Upper lobe of right lung (tissue), 1 donor: ENCODE measurements around the gene BRF1. TPM values are rescaled to one million over a fixed set of nuclear protein-coding genes. Genes with fewer than 3 reads are reported as not detected.

Experiments
- ATAC-seq: fragments of 200-7000 bp; cut with Tn5 transposase; one replicate; pipeline ENCODE4 v1.9.1; 2020; ENCODE audit warnings: mild to moderate bottlenecking, moderate library complexity
- DNase-seq: peaks from one replicate; pipeline ENCODE4 v3.0.0-alpha.2; 2020
- H3K27ac ChIP-seq: fragments of 200-600 bp; one replicate; pipeline ENCODE4 v1.8.0; 2022
- H3K27me3 ChIP-seq: fragments of 200-600 bp; one replicate; pipeline ENCODE4 v1.8.0; 2022; ENCODE audit warnings: mild to moderate bottlenecking
- H3K36me3 ChIP-seq: fragments of 200-600 bp; one replicate; pipeline ENCODE4 v1.8.0; 2022
- H3K4me1 ChIP-seq: fragments of 200-600 bp; one replicate; pipeline ENCODE4 v1.8.0; 2022
- H3K4me3 ChIP-seq: fragments of 200-600 bp; one replicate; pipeline ENCODE4 v1.8.0; 2022; ENCODE audit warnings: mild to moderate bottlenecking
- H3K9me3 ChIP-seq: fragments of 200-600 bp; one replicate; pipeline ENCODE4 v1.8.0; 2022
- CTCF ChIP-seq: fragments of 200-600 bp; IDR thresholded peaks from one replicate; pipeline ENCODE4 v1.8.0; 2022; ENCODE audit warnings: antibody characterized with exemption
- intact Hi-C: fragments of 100-400 bp; cut with DNase I; formaldehyde crosslinking; loops from one replicate; pipeline ENCODE4 v1.11.0; 2022
- total RNA-seq: library from RNA; stranded (reverse); fragmentation: NEBNext Ultra II Directional; extraction: Animal tissue kit (Norgen Biotek cat#: 25700); gene quantifications from one replicate; pipeline ENCODE4 v1.2.1, GENCODE V29; 2021
- donor health status: DM: no; HTN: yes; CAD: no; lungs with severe emphysema.

Gene BRF1
- total RNA-seq, 1 donor from 2014 or later = 31.2 TPM

GRCh38 chr14:105221598-105222178, 79.1 kb downstream of the BRF1 start:
- intact Hi-C loops = no loop called here
- ATAC-seq = no peak
- no peak overlapping the region for H3K4me3 ChIP-seq
- peaks cover 64% of the 10 kb centered on the region for H3K36me3 ChIP-seq
- H3K27me3 ChIP-seq = no peaks in the 10 kb centered on the region
- no peaks in the 10 kb centered on the region for H3K9me3 ChIP-seq
- no peak overlapping the region for H3K27ac ChIP-seq
- DNase-seq = no peak
- no peak for TF ChIP-seq CTCF
- H3K4me1 ChIP-seq = no peaks in the 10 kb centered on the region

- no peaks in the 10 kb centered on the region for H3K9me3 ChIP-seq
- no peak for TF ChIP-seq CTCF
- peaks cover 57% of the 10 kb centered on the region for H3K36me3 ChIP-seq
- no peak overlapping the region for H3K4me3 ChIP-seq
- DNase-seq (no peak), ATAC-seq (peak; percentile 3)
- no peaks in the 10 kb centered on the region for H3K27me3 ChIP-seq
- intact Hi-C loops = no loop called here
- no peaks in the 10 kb centered on the region for H3K4me1 ChIP-seq
- H3K27ac ChIP-seq = no peak overlapping the region
Observed at GRCh38 chr14:105220699-105221597, 79.9 kb downstream of the BRF1 start.

GRCh38 chr14:105219753-105220152, 81.0 kb downstream of the BRF1 start:
- H3K27ac ChIP-seq = no peak overlapping the region
- intact Hi-C loops = no loop called here
- DNase-seq = no peak
- no peak overlapping the region for H3K4me3 ChIP-seq
- no peaks in the 10 kb centered on the region for H3K27me3 ChIP-seq
- H3K4me1 ChIP-seq = no peaks in the 10 kb centered on the region
- TF ChIP-seq CTCF = no peak
- H3K36me3 ChIP-seq = peaks cover 48% of the 10 kb centered on the region
- no peaks in the 10 kb centered on the region for H3K9me3 ChIP-seq
- no peak for ATAC-seq

- Histone ChIP-seq H3K4me1 (no peaks in the 10 kb centered on the region), H3K27me3 (no peaks in the 10 kb centered on the region), H3K36me3 (peaks cover 48% of the 10 kb centered on the region), H3K4me3 (no peak overlapping the region), H3K27ac (no peak overlapping the region), H3K9me3 (no peaks in the 10 kb centered on the region)
- TF ChIP-seq CTCF = no peak
- ATAC-seq (no peak), DNase-seq (no peak)
- intact Hi-C loops = no loop called here
Observed at GRCh38 chr14:105219043-105219612, 81.7 kb downstream of the BRF1 start.

- no peak for DNase-seq
Observed at GRCh38 chr14:105218611-105219010, 82.2 kb downstream of the BRF1 start.

More at GRCh38 chr14:105218611-105219010, 82.2 kb downstream of the BRF1 start:
- Histone ChIP-seq H3K27me3 (no peaks in the 10 kb centered on the region), H3K4me3 (no peak overlapping the region), H3K9me3 (no peaks in the 10 kb centered on the region), H3K36me3 (peaks cover 48% of the 10 kb centered on the region), H3K27ac (no peak overlapping the region), H3K4me1 (no peaks in the 10 kb centered on the region)
- ATAC-seq = no peak
- intact Hi-C loops = no loop called here
- no peak for TF ChIP-seq CTCF
